CD14-positive monocyte (primary cell): ENCODE data around the gene EYS. TPM values are rescaled to one million over a fixed set of nuclear protein-coding genes. Genes with fewer than 3 reads are reported as not detected.

Experiments
- DNase-seq, 3 donors: peaks; one replicate each; pipeline ENCODE4 v3.0.0-alpha.2; 2011 to 2022
- H2AFZ ChIP-seq: 2 replicates; pipeline ENCODE4 v1.6.0; 2012; ENCODE audit warnings: mild to moderate bottlenecking, low read depth, low read length, inconsistent platforms; ENCODE audit not compliant: insufficient read depth, poor library complexity, severe bottlenecking
- H3K27ac ChIP-seq, 2 donors: 1 replicate in 1 of 2; 2 replicates in 1 of 2; pipeline ENCODE4 v1.5.1; 2012 to 2013; ENCODE audit warnings: low read length in 2 of 2, control low read depth in 1 of 2, inconsistent platforms in 1 of 2, low read depth in 1 of 2, mild to moderate bottlenecking in 1 of 2
- H3K27me3 ChIP-seq, 2 donors: one replicate each; pipeline versions ENCODE4 v1.6.0 to v1.6.1; 2011 to 2013; ENCODE audit warnings: low read length in 2 of 2; ENCODE audit not compliant: control insufficient read depth in 2 of 2, insufficient read depth in 2 of 2
- H3K36me3 ChIP-seq, 2 donors: replicated peaks in 1 of 2; 1 replicate in 1 of 2; 2 replicates in 1 of 2; pipeline versions ENCODE4 v1.5.1 to v1.6.1; 2012 to 2013; ENCODE audit warnings: low read length in 2 of 2, control low read depth in 1 of 2, inconsistent platforms in 1 of 2, mild to moderate bottlenecking in 1 of 2; ENCODE audit not compliant: insufficient read depth in 2 of 2, control insufficient read depth in 1 of 2
- H3K4me1 ChIP-seq, 2 donors: 1 replicate in 1 of 2; 2 replicates in 1 of 2; pipeline versions ENCODE4 v1.5.1 to v1.6.1; 2012 to 2013; ENCODE audit warnings: low read length in 2 of 2, control low read depth in 1 of 2, inconsistent platforms in 1 of 2, mild to moderate bottlenecking in 1 of 2, moderate library complexity in 1 of 2; ENCODE audit not compliant: insufficient read depth in 2 of 2, control insufficient read depth in 1 of 2
- H3K4me2 ChIP-seq: replicated peaks from 2 replicates; pipeline ENCODE3; 2012; ENCODE audit warnings: low read length, moderate library complexity, mild to moderate bottlenecking; ENCODE audit not compliant: poor library complexity, severe bottlenecking; ENCODE audit errors: extremely low read depth
- H3K4me3 ChIP-seq, 3 experiments: fragments of 200-600 bp in 1 of 3; sonication (generic) in 1 of 3; replicated peaks in 1 of 3; 1 replicate in 2 of 3; 2 replicates in 1 of 3; pipeline ENCODE4 v1.5.1; 2011 to 2013; ENCODE audit warnings: low read length in 3 of 3, mild to moderate bottlenecking in 3 of 3, control low read depth in 2 of 3, low read depth in 2 of 3, inconsistent platforms in 1 of 3, moderate library complexity in 1 of 3
- H3K79me2 ChIP-seq: 2 replicates; pipeline ENCODE4 v1.6.0; 2012; ENCODE audit warnings: mild to moderate bottlenecking, control low read depth, inconsistent platforms, low read length, moderate library complexity; ENCODE audit not compliant: insufficient read depth
- H3K9ac ChIP-seq: 2 replicates; pipeline ENCODE4 v1.6.0; 2017; ENCODE audit warnings: low read length, mild to moderate bottlenecking; ENCODE audit not compliant: insufficient read depth, poor library complexity, severe bottlenecking
- H3K9me3 ChIP-seq, 2 donors: replicated peaks in 1 of 2; 1 replicate in 1 of 2; 2 replicates in 1 of 2; pipeline versions ENCODE4 v1.5.1 to v1.6.1; 2012 to 2013; ENCODE audit warnings: low read length in 2 of 2, control low read depth in 1 of 2; ENCODE audit not compliant: control insufficient read depth in 1 of 2, insufficient read depth in 1 of 2
- H4K20me1 ChIP-seq: 2 replicates; pipeline ENCODE4 v1.6.0; 2012; ENCODE audit warnings: mild to moderate bottlenecking, low read length, control low read depth, moderate library complexity; ENCODE audit not compliant: insufficient read depth
- H3K27ac Mint-ChIP-seq, 7 donors: one replicate each; pipeline ENCODE4 v1.8.0; 2020; ENCODE audit warnings: mild to moderate bottlenecking in 7 of 7, mixed read lengths in 7 of 7, moderate library complexity in 6 of 7, inconsistent platforms in 2 of 7
- H3K27me3 Mint-ChIP-seq, 3 donors: one replicate each; pipeline ENCODE4 v1.8.0; 2021 to 2022; ENCODE audit warnings: low read depth in 3 of 3, mild to moderate bottlenecking in 3 of 3, mixed read lengths in 3 of 3, moderate library complexity in 3 of 3, inconsistent platforms in 1 of 3
- H3K36me3 Mint-ChIP-seq, 2 donors: one replicate each; pipeline ENCODE4 v1.8.0; 2020; ENCODE audit warnings: mixed read lengths in 2 of 2, inconsistent platforms in 1 of 2, mild to moderate bottlenecking in 1 of 2
- H3K4me1 Mint-ChIP-seq: one replicate; pipeline ENCODE4 v1.8.0; 2020; ENCODE audit warnings: mild to moderate bottlenecking, mixed read lengths
- H3K4me3 Mint-ChIP-seq, 2 donors: one replicate each; pipeline ENCODE4 v1.8.0; 2020; ENCODE audit warnings: mild to moderate bottlenecking in 2 of 2, mixed read lengths in 2 of 2, moderate library complexity in 1 of 2
- H3K9me3 Mint-ChIP-seq, 7 donors: one replicate each; pipeline ENCODE4 v1.8.0; 2020 to 2022; ENCODE audit warnings: mixed read lengths in 7 of 7, mild to moderate bottlenecking in 6 of 7, moderate library complexity in 6 of 7, inconsistent platforms in 2 of 7
- WGBS: methylation state at CpG from one replicate; pipeline ENCODE4 v1.1.5; 2013; ENCODE audit warnings: missing lambda C conversion rate; ENCODE audit not compliant: insufficient coverage; 5-methylcytosine and 5-hydroxymethylcytosine counted together
- intact Hi-C, 2 donors: fragments of 100-400 bp; cut with micrococcal nuclease; formaldehyde crosslinking; loops; one replicate each; pipeline versions ENCODE4 v1.15.0 to v1.15.1; 2023
- polyA plus RNA-seq, 3 donors: library from polyadenylated mRNA; depleted of rRNA in 1 of 3; unstranded in 2 of 3; stranded (reverse) in 1 of 3; fragments of 300-500 nt in 2 of 3; fragments of >200 nt in 1 of 3; fragmentation: Illumina TruSeq in 2 of 3; gene quantifications; 1 replicate in 2 of 3; 2 replicates in 1 of 3; pipeline ENCODE4 v1.2.3, GENCODE V29; 2012 to 2021
- TF ChIP-seq, protein P1 (sequence below): fragments of 200-600 bp; IDR thresholded peaks from one replicate; pipeline ENCODE4 v1.8.0; 2022; ENCODE audit warnings: antibody characterized with exemption, mild to moderate bottlenecking

Gene EYS
- polyA plus RNA-seq, 3 donors = 0.01 to 0.03 TPM; not detected in 1

DNA sequence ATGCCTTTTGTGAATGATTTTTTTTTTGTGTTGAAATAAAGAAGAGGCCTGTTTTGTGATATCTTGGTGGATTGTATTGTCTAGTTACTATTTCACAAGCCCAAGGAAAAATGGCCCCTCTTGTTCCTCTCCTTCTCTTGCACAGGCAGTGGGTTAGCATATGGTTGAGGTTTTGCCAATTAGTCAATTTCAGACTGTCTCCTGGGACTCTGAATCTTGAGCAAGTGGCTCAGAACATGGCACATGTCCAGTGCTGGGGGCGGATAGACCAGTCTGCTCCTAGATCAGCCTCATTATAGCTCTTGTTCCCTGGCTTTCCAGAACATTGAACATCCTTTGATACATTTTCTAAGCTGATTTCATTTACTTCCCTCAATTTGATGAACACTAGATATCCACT is 1482.2 kb downstream of the EYS start:
- no peak for DNase-seq
- Histone ChIP-seq H3K27me3 (no peaks in the 10 kb centered on the region), H3K4me2 (no peak overlapping the region), H3K79me2 (no peaks in the 10 kb centered on the region), H3K4me1 (no peaks in the 10 kb centered on the region), H2AFZ (no peak overlapping the region), H3K9ac (no peak overlapping the region), H3K9me3 (no peaks in the 10 kb centered on the region), H3K4me3 (no peak overlapping the region), H3K36me3 (no peaks in the 10 kb centered on the region), H4K20me1 (no peaks in the 10 kb centered on the region), H3K27ac (no peak overlapping the region)
- H3K27me3 Mint-ChIP-seq = peaks cover 0 to under 1% (median 0%) of the 10 kb centered on the region in 3 donors
- intact Hi-C loops = no loop called here
- no peak overlapping the region for H3K4me3 Mint-ChIP-seq
- H3K27ac Mint-ChIP-seq = no peak overlapping the region
- TF ChIP-seq, protein P1, sequence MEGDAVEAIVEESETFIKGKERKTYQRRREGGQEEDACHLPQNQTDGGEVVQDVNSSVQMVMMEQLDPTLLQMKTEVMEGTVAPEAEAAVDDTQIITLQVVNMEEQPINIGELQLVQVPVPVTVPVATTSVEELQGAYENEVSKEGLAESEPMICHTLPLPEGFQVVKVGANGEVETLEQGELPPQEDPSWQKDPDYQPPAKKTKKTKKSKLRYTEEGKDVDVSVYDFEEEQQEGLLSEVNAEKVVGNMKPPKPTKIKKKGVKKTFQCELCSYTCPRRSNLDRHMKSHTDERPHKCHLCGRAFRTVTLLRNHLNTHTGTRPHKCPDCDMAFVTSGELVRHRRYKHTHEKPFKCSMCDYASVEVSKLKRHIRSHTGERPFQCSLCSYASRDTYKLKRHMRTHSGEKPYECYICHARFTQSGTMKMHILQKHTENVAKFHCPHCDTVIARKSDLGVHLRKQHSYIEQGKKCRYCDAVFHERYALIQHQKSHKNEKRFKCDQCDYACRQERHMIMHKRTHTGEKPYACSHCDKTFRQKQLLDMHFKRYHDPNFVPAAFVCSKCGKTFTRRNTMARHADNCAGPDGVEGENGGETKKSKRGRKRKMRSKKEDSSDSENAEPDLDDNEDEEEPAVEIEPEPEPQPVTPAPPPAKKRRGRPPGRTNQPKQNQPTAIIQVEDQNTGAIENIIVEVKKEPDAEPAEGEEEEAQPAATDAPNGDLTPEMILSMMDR = no peak
- no peaks in the 10 kb centered on the region for H3K36me3 Mint-ChIP-seq
- no peaks in the 10 kb centered on the region for H3K4me1 Mint-ChIP-seq
- peaks cover 0 to 3% (median 0%) of the 10 kb centered on the region in 7 donors for H3K9me3 Mint-ChIP-seq
- WGBS = 83% methylated on average over 1 of the region's 1 CpG

GRCh38 chr6:64221776-64222175 is 1485.2 kb downstream of the EYS start:
- H3K79me2 ChIP-seq = no peaks in the 10 kb centered on the region
- intact Hi-C loops = no loop called here
- H3K27ac Mint-ChIP-seq = no peak overlapping the region
- H4K20me1 ChIP-seq = no peaks in the 10 kb centered on the region
- no peak overlapping the region for H3K4me3 ChIP-seq
- H3K9ac ChIP-seq = no peak overlapping the region
- no peak overlapping the region for H3K4me2 ChIP-seq
- TF ChIP-seq, protein P1 = no peak
- no peaks in the 10 kb centered on the region for H3K4me1 ChIP-seq
- no peaks in the 10 kb centered on the region for H3K36me3 Mint-ChIP-seq
- peaks cover 0 to 2% (median 0%) of the 10 kb centered on the region in 3 donors for H3K27me3 Mint-ChIP-seq
- no peaks in the 10 kb centered on the region for H3K4me1 Mint-ChIP-seq
- no peaks in the 10 kb centered on the region for H3K27me3 ChIP-seq
- no peak overlapping the region for H3K4me3 Mint-ChIP-seq
- no peak overlapping the region for H3K27ac ChIP-seq
- no peaks in the 10 kb centered on the region for H3K9me3 ChIP-seq
- no peaks in the 10 kb centered on the region for H3K36me3 ChIP-seq
- peaks cover 0 to 6% (median 2%) of the 10 kb centered on the region in 7 donors for H3K9me3 Mint-ChIP-seq
- H2AFZ ChIP-seq = no peak overlapping the region
- WGBS = 100% methylated on average over 1 of the region's 3 CpGs
- no peak for DNase-seq
